GM18517 (cell line): ENCODE measurements around the gene DGKH.

Experiments used
- ATAC-seq: cut with Tn5 transposase; IDR thresholded peaks from one replicate; pipeline ENCODE4 v1.9.1; 2021; ENCODE audit warnings: mild to moderate bottlenecking, moderate library complexity; ENCODE audit not compliant: unreplicated experiment

Gene DGKH

GRCh38 chr13:42048342-42048683, at the start of gene DGKH:
DGKH (plus strand) TSS chr13:42048648; CDS start chr13:42048774, 126 bp downstream.
- peak; percentile 29 for ATAC-seq

GRCh38 chr13:42000846-42001245, 47.6 kb upstream of the DGKH start:
- ATAC-seq = no peak

- ATAC-seq = no peak
Measured at GRCh38 chr13:42001580-42001979, 46.9 kb upstream of the DGKH start.

GRCh38 chr13:42002066-42002465, 46.4 kb upstream of the DGKH start:
- ATAC-seq = no peak

GRCh38 chr13:42007844-42008243, 40.6 kb upstream of the DGKH start:
- no peak for ATAC-seq

- ATAC-seq = no peak
Measured at GRCh38 chr13:42009057-42009456, 39.4 kb upstream of the DGKH start.

- no peak for ATAC-seq
Measured at GRCh38 chr13:42011601-42012350, 36.7 kb upstream of the DGKH start.

GRCh38 chr13:42014119-42014518, 34.3 kb upstream of the DGKH start:
- no peak for ATAC-seq

GRCh38 chr13:42017264-42017663, 31.2 kb upstream of the DGKH start:
- ATAC-seq = no peak

- no peak for ATAC-seq
Measured at GRCh38 chr13:42021851-42022250, 26.6 kb upstream of the DGKH start.

GRCh38 chr13:42022336-42022735, 26.1 kb upstream of the DGKH start:
- ATAC-seq = no peak

- ATAC-seq = no peak
Measured at GRCh38 chr13:42022796-42023493, 25.5 kb upstream of the DGKH start.

GRCh38 chr13:42027286-42027685, 21.2 kb upstream of the DGKH start:
- no peak for ATAC-seq

GRCh38 chr13:42028113-42028799, 20.2 kb upstream of the DGKH start:
- no peak for ATAC-seq

GRCh38 chr13:42035905-42036521, 12.4 kb upstream of the DGKH start:
- ATAC-seq = no peak

GRCh38 chr13:42036711-42037110, 11.7 kb upstream of the DGKH start:
- ATAC-seq = no peak

- ATAC-seq = no peak
Measured at GRCh38 chr13:42038661-42039456, 9.6 kb upstream of the DGKH start.

- ATAC-seq = peak; percentile 10
Measured at GRCh38 chr13:42039457-42039945, 8.9 kb upstream of the DGKH start.

- peak; percentile 51 for ATAC-seq
Measured at GRCh38 chr13:42039946-42040729, 8.3 kb upstream of the DGKH start.

- ATAC-seq = no peak
Measured at GRCh38 chr13:42040730-42041010, 7.8 kb upstream of the DGKH start.
